B cell (primary cell): Measurements from ENCODE around the gene FHIT. TPM values are rescaled to one million over a fixed set of nuclear protein-coding genes. Genes with fewer than 3 reads are reported as not detected.

Experiments
- ATAC-seq: fragments of 200-7000 bp; cut with Tn5 transposase; one replicate; pipeline ENCODE4 v1.10.0; 2021; ENCODE audit warnings: low read depth, mild to moderate bottlenecking, moderate number of reproducible peaks, moderate library complexity
- CTCF ChIA-PET: fragments of 350-600 bp; sonication (Branson Sonifier 250); formaldehyde crosslinking; loops from one replicate; lab custom pipeline; 2021; ENCODE audit warnings: antibody characterized with exemption, inconsistent platforms; lab: Charles Lee
- POLR2A ChIA-PET: fragments of 350-600 bp; sonication (Branson Sonifier 250); formaldehyde crosslinking; loops from one replicate; lab custom pipeline; 2021; ENCODE audit warnings: antibody characterized with exemption; lab: Charles Lee
- DNase-seq: peaks from one replicate; pipeline ENCODE4 v3.0.0; 2013
- H2AFZ ChIP-seq: 2 replicates; pipeline ENCODE4 v1.6.1; 2012; ENCODE audit warnings: mild to moderate bottlenecking, low read depth, low read length; ENCODE audit not compliant: insufficient read depth, poor library complexity, severe bottlenecking
- H3K27ac ChIP-seq, 2 donors: 1 replicate in 1 of 2; 2 replicates in 1 of 2; pipeline ENCODE4 v1.5.1; 2012 to 2013; ENCODE audit warnings: low read length in 2 of 2, mild to moderate bottlenecking in 2 of 2, moderate library complexity in 1 of 2
- H3K27me3 ChIP-seq, 4 experiments: fragments of 200-600 bp in 1 of 4; sonication (generic) in 1 of 4; replicated peaks in 1 of 4; 1 replicate in 2 of 4; 2 replicates in 2 of 4; pipeline versions ENCODE4 v1.6.1 to v1.7.0; 2013 to 2016; ENCODE audit warnings: low read length in 3 of 4, mild to moderate bottlenecking in 2 of 4, mixed read lengths in 1 of 4, moderate library complexity in 1 of 4; ENCODE audit not compliant: insufficient read depth in 4 of 4, control insufficient read depth in 3 of 4; ENCODE audit errors: control extremely low read depth in 1 of 4
- H3K36me3 ChIP-seq, 2 experiments: replicated peaks in 1 of 2; 1 replicate in 1 of 2; 2 replicates in 1 of 2; pipeline versions ENCODE4 v1.6.1 to v1.7.1; 2013; ENCODE audit warnings: low read length in 1 of 2; ENCODE audit not compliant: insufficient read depth in 2 of 2, control insufficient read depth in 1 of 2; ENCODE audit errors: control extremely low read depth in 1 of 2, extremely low read depth in 1 of 2
- H3K4me1 ChIP-seq, 2 donors: fragments of 200-600 bp in 1 of 2; sonication (generic) in 1 of 2; 1 replicate in 1 of 2; 2 replicates in 1 of 2; pipeline versions ENCODE4 v1.5.1 to v1.6.1; 2013 to 2017; ENCODE audit warnings: low read length in 2 of 2; ENCODE audit not compliant: control insufficient read depth in 2 of 2, insufficient read depth in 2 of 2
- H3K4me2 ChIP-seq: replicated peaks from 2 replicates; pipeline ENCODE3; 2012; ENCODE audit warnings: mild to moderate bottlenecking, low read depth, low read length; ENCODE audit not compliant: poor library complexity, severe bottlenecking
- H3K4me3 ChIP-seq, 5 experiments: fragments of 200-600 bp in 1 of 5; sonication (generic) in 1 of 5; 1 replicate in 3 of 5; 2 replicates in 2 of 5; pipeline versions ENCODE4 v1.5.1 to v1.7.0; 2011 to 2016; ENCODE audit warnings: low read length in 4 of 5, mild to moderate bottlenecking in 4 of 5, low read depth in 2 of 5, control low read depth in 1 of 5, moderate library complexity in 1 of 5; ENCODE audit not compliant: insufficient read depth in 1 of 5; ENCODE audit errors: control extremely low read depth in 1 of 5, extremely low read depth in 1 of 5
- H3K79me2 ChIP-seq: fragments of 200-600 bp; sonication (generic); one replicate; pipeline ENCODE4 v1.6.0; 2016; ENCODE audit warnings: low read length; ENCODE audit not compliant: control insufficient read depth, insufficient read depth
- H3K9ac ChIP-seq: fragments of 200-600 bp; sonication (generic); 2 replicates; pipeline ENCODE4 v1.6.1; 2017; ENCODE audit warnings: mild to moderate bottlenecking, low read length, moderate library complexity
- H3K9me3 ChIP-seq, 3 donors: one replicate each; pipeline versions ENCODE4 v1.6.1 to v1.7.1; 2013; ENCODE audit warnings: low read length in 2 of 3; ENCODE audit not compliant: control insufficient read depth in 2 of 3, insufficient read depth in 1 of 3; ENCODE audit errors: control extremely low read depth in 1 of 3
- H4K20me1 ChIP-seq: 2 replicates; pipeline ENCODE4 v1.6.0; 2012; ENCODE audit warnings: mild to moderate bottlenecking, low read length; ENCODE audit not compliant: insufficient read depth, control insufficient read depth, poor library complexity, severe bottlenecking
- H3K27ac Mint-ChIP-seq: one replicate; pipeline ENCODE4 v1.8.0; 2021; ENCODE audit warnings: mixed read lengths
- H3K27me3 Mint-ChIP-seq: one replicate; pipeline ENCODE4 v1.8.0; 2021; ENCODE audit warnings: mixed read lengths
- H3K4me1 Mint-ChIP-seq: one replicate; pipeline ENCODE4 v1.8.0; 2021; ENCODE audit warnings: mixed read lengths
- H3K4me3 Mint-ChIP-seq: one replicate; pipeline ENCODE4 v1.8.0; 2021; ENCODE audit warnings: mixed read lengths
- H3K9me3 Mint-ChIP-seq: one replicate; pipeline ENCODE4 v1.8.0; 2022; ENCODE audit warnings: mixed read lengths; ENCODE audit not compliant: insufficient read depth
- CTCF ChIP-seq: fragments of 200-600 bp; IDR thresholded peaks from one replicate; pipeline ENCODE4 v1.8.0; 2022; ENCODE audit warnings: antibody characterized with exemption, mild to moderate bottlenecking
- EZH2 ChIP-seq: IDR thresholded peaks from 2 replicates; pipeline ENCODE4 v1.6.1; 2012; ENCODE audit warnings: borderline replicate concordance, low read depth, mild to moderate bottlenecking, moderate library complexity, low read length; ENCODE audit not compliant: insufficient read depth, poor library complexity, severe bottlenecking
- WGBS: methylation state at CpG from one replicate; pipeline ENCODE4 v1.1.5; 2013; ENCODE audit warnings: missing lambda C conversion rate; ENCODE audit not compliant: insufficient coverage; 5-methylcytosine and 5-hydroxymethylcytosine counted together
- intact Hi-C: fragments of 100-400 bp; cut with micrococcal nuclease; formaldehyde crosslinking; loops from one replicate; pipeline ENCODE4 v1.10.0; 2022
- polyA plus RNA-seq: library from polyadenylated mRNA; depleted of rRNA; stranded (reverse); fragments of >200 nt; gene quantifications from 2 replicates; pipeline ENCODE4 v1.2.3, GENCODE V29; 2012
- total RNA-seq, 2 donors: library from RNA; stranded (reverse); fragments of 120-200 nt in 1 of 2; gene quantifications; 1 replicate in 1 of 2; 2 replicates in 1 of 2; pipeline versions ENCODE4 v1.2.3 to v1.2.4, GENCODE V29; 2013 to 2022

Gene FHIT
- total and polyA plus RNA-seq, 2 donors (not counting 1 experiment from before 2014, with no cell fraction given) = 1.7 to 7.8 TPM

- Histone ChIP-seq H3K9ac (no peak overlapping the region), H3K79me2 (no peaks in the 10 kb centered on the region), H3K4me3 (no peak overlapping the region), H3K27ac (no peak overlapping the region), H2AFZ (no peak overlapping the region), H3K36me3 (no peaks in the 10 kb centered on the region), H4K20me1 (no peaks in the 10 kb centered on the region), H3K4me2 (no peak overlapping the region), H3K27me3 (no peaks in the 10 kb centered on the region), H3K9me3 (no peaks in the 10 kb centered on the region), H3K4me1 (no peaks in the 10 kb centered on the region)
- ChIA-PET CTCF (no interaction called here), POLR2A (no interaction called here)
- no peak overlapping the region for H3K4me3 Mint-ChIP-seq
- no peaks in the 10 kb centered on the region for H3K9me3 Mint-ChIP-seq
- intact Hi-C loops = no loop called here
- DNase-seq (no peak), ATAC-seq (no peak)
- TF ChIP-seq EZH2 = no peak
- no peak for TF ChIP-seq CTCF
- H3K4me1 Mint-ChIP-seq = no peaks in the 10 kb centered on the region
- H3K27me3 Mint-ChIP-seq = no peaks in the 10 kb centered on the region
- WGBS = no CpG with 5 or more reads among the region's 1 CpG
- H3K27ac Mint-ChIP-seq = no peak overlapping the region
Observed at GRCh38 chr3:60423556-60423955, 827.7 kb downstream of the FHIT start.

GRCh38 chr3:60421749-60422446, 829.4 kb downstream of the FHIT start:
- H3K36me3 ChIP-seq = no peaks in the 10 kb centered on the region
- no peaks in the 10 kb centered on the region for H3K9me3 Mint-ChIP-seq
- no peaks in the 10 kb centered on the region for H3K9me3 ChIP-seq
- 97% methylated on average over 3 of the region's 3 CpGs for WGBS
- no peak for ATAC-seq
- intact Hi-C loops = no loop called here
- TF ChIP-seq EZH2 (no peak), CTCF (no peak)
- ChIA-PET POLR2A (no interaction called here), CTCF (no interaction called here)
- no peak overlapping the region for H3K4me3 Mint-ChIP-seq
- no peaks in the 10 kb centered on the region for H3K79me2 ChIP-seq
- H3K27me3 ChIP-seq = no peaks in the 10 kb centered on the region
- H2AFZ ChIP-seq = no peak overlapping the region
- no peak for DNase-seq
- no peaks in the 10 kb centered on the region for H4K20me1 ChIP-seq
- H3K27me3 Mint-ChIP-seq = no peaks in the 10 kb centered on the region
- no peaks in the 10 kb centered on the region for H3K4me1 ChIP-seq
- H3K4me1 Mint-ChIP-seq = no peaks in the 10 kb centered on the region
- no peak overlapping the region for H3K4me3 ChIP-seq
- H3K27ac ChIP-seq = no peak overlapping the region
- no peak overlapping the region for H3K27ac Mint-ChIP-seq
- H3K4me2 ChIP-seq = no peak overlapping the region
- H3K9ac ChIP-seq = no peak overlapping the region
